ENCODE data around the gene KATNBL1.

GRCh38 chr15:34158355-34158754 is 51.5 kb downstream of the KATNBL1 start:
- TF ChIP-seq EGR1 (IDR thresholded peaks at IDR 0.05) (no peak), RAD21 (IDR thresholded peaks at IDR 0.05; ENCODE audit: low read depth) (no peak)

All from Ishikawa (cell line).